Measurements from ENCODE around the gene SIPA1.
A peak's percentile ranks its signal among the peaks of the same experiment; 100 is the strongest.
"Not testable (repeated sequence)": the region's sequence is repeated elsewhere in the genome, so short reads cannot be mapped to it uniquely, and the experiment has no call there.

SIPA1 gene

GRCh38 chr11:65658174-65659021 is 20.5 kb downstream of the SIPA1 start:
- TF ChIP-seq CTCF (IDR thresholded peaks at IDR 0.05; ENCODE audit: low read depth, low read length), result no peak

GRCh38 chr11:65660038-65660437 is 22.1 kb downstream of the SIPA1 start:
- TF ChIP-seq CTCF (IDR thresholded peaks at IDR 0.05; ENCODE audit: low read depth, low read length), result no peak
- H3K4me3 ChIP-seq (ENCODE audit: low read depth, low read length), result no peak overlapping the region

More at GRCh38 chr11:65658174-65659021, 20.5 kb downstream of the SIPA1 start:
- no peak overlapping the region for H3K4me3 ChIP-seq (ENCODE audit: low read depth, low read length)

GRCh38 chr11:65660908-65661307 is 23.0 kb downstream of the SIPA1 start:
- not testable (repeated sequence) for H3K4me3 ChIP-seq (ENCODE audit: low read depth, low read length)

- no peak for TF ChIP-seq CTCF (IDR thresholded peaks at IDR 0.05; ENCODE audit: low read depth, low read length)
- H3K4me3 ChIP-seq (ENCODE audit: low read depth, low read length), result peak overlapping the region; percentile 97
These were observed 23.8 kb downstream of the SIPA1 start for GRCh38 chr11:65661599-65662246.

GRCh38 chr11:65662247-65662798 is 24.4 kb downstream of the SIPA1 start:
- no peak for TF ChIP-seq CTCF (IDR thresholded peaks at IDR 0.05; ENCODE audit: low read depth, low read length)
- peak overlapping the region; percentile 97 for H3K4me3 ChIP-seq (ENCODE audit: low read depth, low read length)

- TF ChIP-seq CTCF (IDR thresholded peaks at IDR 0.05; ENCODE audit: low read depth, low read length), result no peak
- peak within 1 kb of the TSS; percentile 97 for H3K4me3 ChIP-seq (ENCODE audit: low read depth, low read length)
These were observed 25.1 kb downstream of the SIPA1 start, which contains the start of gene RELA for GRCh38 chr11:65662799-65663638. RELA (minus strand) TSS chr11:65662916; CDS start chr11:65662832, 84 bp downstream.

- peak overlapping the region; percentile 97 for H3K4me3 ChIP-seq (ENCODE audit: low read depth, low read length)
- no peak for TF ChIP-seq CTCF (IDR thresholded peaks at IDR 0.05; ENCODE audit: low read depth, low read length)
These were observed 25.8 kb downstream of the SIPA1 start for GRCh38 chr11:65663639-65664200.

Measured in WI38 (cell line).